Measurements from ENCODE around the gene CAMK2B. TPM values are rescaled to one million over a fixed set of nuclear protein-coding genes. Genes with fewer than 3 reads are reported as not detected.

The CAMK2B gene
- total and polyA plus RNA-seq, 2 of the 13 experiments (the other 11 are each of a cell fraction or from before 2014, with no cell fraction given): 0.27 to 0.48 TPM

DNA sequence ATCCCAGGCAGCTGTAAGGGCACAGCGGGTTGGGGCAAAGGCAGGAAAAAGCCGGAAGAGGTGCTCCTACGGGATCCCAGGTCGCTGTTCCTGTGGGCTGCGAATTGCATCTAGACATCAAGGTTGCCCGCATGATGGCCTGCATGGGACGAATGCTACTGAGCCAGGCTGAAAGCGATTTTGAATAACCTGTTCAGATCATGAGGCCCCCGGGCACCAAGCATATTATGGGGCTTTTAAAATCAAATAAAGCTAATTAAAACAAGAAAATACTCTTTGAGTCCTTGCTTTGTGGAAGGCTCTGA lies 37.1 kb downstream of the CAMK2B start:
- no TSS peak for BruUV-seq (replicated peaks)
- Histone ChIP-seq H3K79me2 (ENCODE audit: insufficient read depth, low read length) (no peaks in the 10 kb centered on the region), H2AFZ (ENCODE audit: low read length) (no peak overlapping the region), H3K36me3 (replicated peaks in 1 of 2; ENCODE audit: control insufficient read depth in 1 of 2, insufficient read depth in 2 of 2, low read length in 2 of 2) (no peaks in the 10 kb centered on the region), H3K9me3 (ENCODE audit: low read length) (no peaks in the 10 kb centered on the region), H3K27me3 (ENCODE audit: control insufficient read depth in 1 of 2, insufficient read depth in 2 of 2, low read length in 2 of 2) (peaks cover 11 to 96% of the 10 kb centered on the region in 2 experiments), H3K9ac (ENCODE audit: insufficient read depth, low read depth, low read length) (no peak overlapping the region), H4K20me1 (ENCODE audit: insufficient read depth, low read length) (no peaks in the 10 kb centered on the region), H3K27ac (ENCODE audit: extremely low read length, insufficient read depth, low read length) (no peak overlapping the region), H3K4me2 (ENCODE audit: low read depth, low read length) (no peak overlapping the region), H3K4me3 (replicated peaks in 1 of 3; ENCODE audit: insufficient read depth in 1 of 3, low read depth in 2 of 3, low read length in 3 of 3) (no peak overlapping the region), H3K4me1 (ENCODE audit: insufficient read depth, low read length) (no peaks in the 10 kb centered on the region)
- no peak for ATAC-seq
- intact Hi-C loops (cut with micrococcal nuclease; ENCODE audit: unreplicated experiment): no loop called here
- no peak for DNase-seq (ENCODE audit: low spot score)
- WGBS (ENCODE audit: low lambda C conversion rate): 25% methylated on average over 9 of the region's 9 CpGs
- TF ChIP-seq ZNF746 (CRISPR knock-in tag; IDR thresholded peaks at IDR 0.05) (no peak), ZBTB7B (CRISPR knock-in tag; IDR thresholded peaks at IDR 0.05) (no peak), SNAPC4 (CRISPR knock-in tag; IDR thresholded peaks at IDR 0.05) (no peak), ZFP36L2 (CRISPR knock-in tag; IDR thresholded peaks at IDR 0.05) (no peak), ZSCAN5A (CRISPR knock-in tag; IDR thresholded peaks at IDR 0.05; ENCODE audit: borderline replicate concordance) (no peak), ZNF776 (CRISPR knock-in tag; IDR thresholded peaks at IDR 0.05) (no peak), BCL3 (CRISPR knock-in tag; IDR thresholded peaks at IDR 0.05) (no peak), KDM1A (CRISPR knock-in tag; IDR thresholded peaks at IDR 0.05) (no peak), NFIC (IDR thresholded peaks at IDR 0.05; ENCODE audit: low read length) (no peak), ZNF10 (CRISPR knock-in tag; IDR thresholded peaks at IDR 0.05; ENCODE audit: borderline replicate concordance, low read depth) (no peak), ARID2 (CRISPR knock-in tag; IDR thresholded peaks at IDR 0.05; ENCODE audit: borderline replicate concordance) (no peak), REXO4 (CRISPR knock-in tag; IDR thresholded peaks at IDR 0.05; ENCODE audit: borderline replicate concordance) (no peak), SP2 (CRISPR knock-in tag; IDR thresholded peaks at IDR 0.05) (no peak), DRAP1 (CRISPR knock-in tag; IDR thresholded peaks at IDR 0.05) (no peak), SOX13 (IDR thresholded peaks at IDR 0.05) (no peak), SOX13 (CRISPR knock-in tag; conservative IDR thresholded peaks at IDR 0.05 in 1 of 2, IDR thresholded peaks at IDR 0.05 in 1 of 2) (no peak)
- TF ChIP-seq, protein P1, sequence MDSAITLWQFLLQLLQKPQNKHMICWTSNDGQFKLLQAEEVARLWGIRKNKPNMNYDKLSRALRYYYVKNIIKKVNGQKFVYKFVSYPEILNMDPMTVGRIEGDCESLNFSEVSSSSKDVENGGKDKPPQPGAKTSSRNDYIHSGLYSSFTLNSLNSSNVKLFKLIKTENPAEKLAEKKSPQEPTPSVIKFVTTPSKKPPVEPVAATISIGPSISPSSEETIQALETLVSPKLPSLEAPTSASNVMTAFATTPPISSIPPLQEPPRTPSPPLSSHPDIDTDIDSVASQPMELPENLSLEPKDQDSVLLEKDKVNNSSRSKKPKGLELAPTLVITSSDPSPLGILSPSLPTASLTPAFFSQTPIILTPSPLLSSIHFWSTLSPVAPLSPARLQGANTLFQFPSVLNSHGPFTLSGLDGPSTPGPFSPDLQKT (CRISPR knock-in tag; IDR thresholded peaks at IDR 0.05; ENCODE audit: borderline replicate concordance): no peak
- FAIRE-seq: no peak
- ChIA-PET CTCF (ENCODE audit: low intra/inter-chr PET ratio, low total read pairs) (no interaction called here), POLR2A (no interaction called here)
- in situ Hi-C loops (cut with HindIII; ENCODE audit: extremely low pct_ligation_motif_present, low pct_unique_long_range_greater_than_20kb): no loop called here
